ENCODE results near the gene CHST10.
"Not testable (repeated sequence)": the region's sequence is repeated elsewhere in the genome, so short reads cannot be mapped to it uniquely, and the experiment has no call there.

Gene CHST10

GRCh38 chr2:100391735-100392515 is 25.5 kb downstream of the CHST10 start:
- FAIRE-seq: no peak

GRCh38 chr2:100390001-100390940 is 27.2 kb downstream of the CHST10 start:
- FAIRE-seq: no peak

- no peak for FAIRE-seq
These were observed 28.8 kb downstream of the CHST10 start for GRCh38 chr2:100388703-100389102.

- FAIRE-seq: no peak
These were observed 33.5 kb downstream of the CHST10 start for GRCh38 chr2:100383954-100384353.

- no peak for FAIRE-seq
These were observed 34.2 kb downstream of the CHST10 start for GRCh38 chr2:100383306-100383705.

- FAIRE-seq: peak; percentile 47
These were observed 36.2 kb downstream of the CHST10 start for GRCh38 chr2:100381240-100381639.

GRCh38 chr2:100380681-100381080 is 36.8 kb downstream of the CHST10 start:
- FAIRE-seq: no peak

GRCh38 chr2:100376836-100377235 is 40.6 kb downstream of the CHST10 start:
- no peak for FAIRE-seq

- FAIRE-seq: no peak
These were observed 50.3 kb downstream of the CHST10 start for GRCh38 chr2:100367163-100367562.

- no peak for FAIRE-seq
These were observed 52.0 kb downstream of the CHST10 start for GRCh38 chr2:100365434-100365833.

GRCh38 chr2:100362269-100362668 is 55.2 kb downstream of the CHST10 start:
- FAIRE-seq: not testable (repeated sequence)

- no peak for FAIRE-seq
These were observed 57.9 kb downstream of the CHST10 start for GRCh38 chr2:100359576-100359975.

GRCh38 chr2:100358554-100358953 is 58.9 kb downstream of the CHST10 start:
- FAIRE-seq: no peak

- FAIRE-seq: no peak
These were observed 64.9 kb downstream of the CHST10 start for GRCh38 chr2:100352521-100352920.

GRCh38 chr2:100350661-100351185 is 66.7 kb downstream of the CHST10 start:
- FAIRE-seq: no peak

- not testable (repeated sequence) for FAIRE-seq
These were observed 72.3 kb downstream of the CHST10 start for GRCh38 chr2:100345144-100345543.

- no peak for FAIRE-seq
These were observed 73.0 kb downstream of the CHST10 start for GRCh38 chr2:100344433-100344832.

GRCh38 chr2:100342466-100342865 is 75.0 kb downstream of the CHST10 start:
- not testable (repeated sequence) for FAIRE-seq

All from A204.1 (cell line).